PC-3 (cell line): ENCODE results near the gene TRIM66. TPM values are rescaled to one million over a fixed set of nuclear protein-coding genes. Genes with fewer than 3 reads are reported as not detected.
A peak's percentile ranks its signal among the peaks of the same experiment; 100 is the strongest.

ENCODE experiments used
- ATAC-seq: fragments of 200-7000 bp; cut with Tn5 transposase; 2 replicates; pipeline ENCODE4 v1.9.1; 2020; ENCODE audit warnings: mild to moderate bottlenecking, moderate library complexity
- BruUV-seq: library from RNA; stranded (reverse); fragments of 400-500 nt; replicated peaks from 2 replicates; lab custom pipeline; 2021; lab: Mats Ljungman, UMichigan
- CTCF ChIA-PET: fragments of 300-600 bp; sonication (Branson Sonifier 250); formaldehyde crosslinking; loops from one replicate; lab custom pipeline; 2022; ENCODE audit warnings: antibody characterized with exemption; lab: Charles Lee
- POLR2A ChIA-PET: fragments of 300-600 bp; sonication (Branson Sonifier 250); formaldehyde crosslinking; loops from one replicate; lab custom pipeline; 2022; ENCODE audit warnings: antibody characterized with exemption; ENCODE audit not compliant: unreplicated experiment; lab: Charles Lee
- DNase-seq: peaks from one replicate; pipeline ENCODE4 v3.0.0-alpha.2; 2015
- H2AFZ ChIP-seq: fragments of 300-600 bp; sonication (generic); 2 replicates; pipeline ENCODE4 v1.6.0; 2016; ENCODE audit warnings: antibody characterized with exemption, low read length
- H3F3A ChIP-seq: fragments of 300-600 bp; sonication (generic); one replicate; pipeline ENCODE4 v1.6.0; 2017; ENCODE audit warnings: antibody characterized with exemption, low read length, control low read depth, mild to moderate bottlenecking; ENCODE audit not compliant: unreplicated experiment
- H3K27ac ChIP-seq: fragments of 300-600 bp; sonication (generic); 2 replicates; pipeline ENCODE4 v1.5.1; 2016; ENCODE audit warnings: mild to moderate bottlenecking, low read length
- H3K27me3 ChIP-seq: fragments of 300-600 bp; sonication (generic); 2 replicates; pipeline ENCODE4 v1.6.1; 2016; ENCODE audit warnings: low read length, mixed read lengths
- H3K36me3 ChIP-seq: fragments of 300-600 bp; sonication (generic); 2 replicates; pipeline ENCODE4 v1.6.1; 2016; ENCODE audit warnings: low read depth, mixed run types, low read length, mixed read lengths
- H3K4me1 ChIP-seq: fragments of 300-600 bp; sonication (generic); 2 replicates; pipeline ENCODE4 v1.5.1; 2016; ENCODE audit warnings: low read length; ENCODE audit not compliant: insufficient read depth
- H3K4me2 ChIP-seq: fragments of 300-600 bp; sonication (generic); 2 replicates; pipeline ENCODE4 v1.6.0; 2016; ENCODE audit warnings: low read length
- H3K4me3 ChIP-seq: fragments of 300-600 bp; sonication (generic); 2 replicates; pipeline ENCODE4 v1.5.1; 2016; ENCODE audit warnings: mild to moderate bottlenecking, low read length, mixed read lengths
- H3K79me2 ChIP-seq: fragments of 300-600 bp; sonication (generic); 2 replicates; pipeline ENCODE4 v1.6.1; 2017; ENCODE audit warnings: low read length, mixed read lengths
- H3K9ac ChIP-seq: fragments of 300-600 bp; sonication (generic); 2 replicates; pipeline ENCODE4 v1.6.0; 2016; ENCODE audit warnings: mild to moderate bottlenecking, low read length
- H3K9me2 ChIP-seq: fragments of 300-600 bp; sonication (generic); replicated peaks from 2 replicates; pipeline ENCODE4 v1.6.1; 2016; ENCODE audit warnings: mixed run types, low read length, mixed read lengths
- H3K9me3 ChIP-seq: fragments of 300-600 bp; sonication (generic); 2 replicates; pipeline ENCODE4 v1.6.1; 2016; ENCODE audit warnings: low read length, mixed read lengths
- H4K20me1 ChIP-seq: fragments of 300-600 bp; sonication (generic); 2 replicates; pipeline ENCODE4 v1.6.1; 2016; ENCODE audit warnings: low read length, mixed read lengths
- EZH2 ChIP-seq: fragments of 300-600 bp; sonication (generic); IDR thresholded peaks from one replicate; pipeline ENCODE4 v1.6.1; 2017; ENCODE audit warnings: antibody characterized with exemption, mild to moderate bottlenecking, low read length; ENCODE audit not compliant: unreplicated experiment
- EZH2phosphoT487 ChIP-seq: fragments of 300-600 bp; sonication (generic); IDR thresholded peaks from 2 replicates; pipeline ENCODE4 v1.6.1; 2018; ENCODE audit warnings: mild to moderate bottlenecking, antibody characterized with exemption, low read length, borderline replicate concordance
- intact Hi-C: fragments of 100-400 bp; cut with micrococcal nuclease; formaldehyde crosslinking; loops from 2 replicates; pipeline ENCODE4 v1.9.0; 2023
- total RNA-seq: library from RNA; depleted of rRNA; stranded (reverse); fragments of >200 nt; gene quantifications from 2 replicates; pipeline ENCODE4 v1.2.3, GENCODE V29; 2014
- TF ChIP-seq, protein P1 (sequence below): fragments of 300-600 bp; sonication (generic); conservative IDR thresholded peaks from 2 replicates; pipeline ENCODE4 v1.5.1; 2017; ENCODE audit warnings: antibody characterized with exemption, low read depth, mild to moderate bottlenecking, low read length

Gene TRIM66
- total RNA-seq, 1 experiment from 2014 or later = 5.5 TPM

GRCh38 chr11:8720868-8721608 lies 38.6 kb upstream of the TRIM66 start:
- TSS peak; percentile 40 for BruUV-seq
- H3K27me3 ChIP-seq = no peaks in the 10 kb centered on the region
- intact Hi-C loops = no loop called here
- H3K27ac ChIP-seq = peak overlapping the region; percentile 98
- H2AFZ ChIP-seq = no peak overlapping the region
- no peaks in the 10 kb centered on the region for H3K9me3 ChIP-seq
- H3F3A ChIP-seq = peaks cover 14% of the 10 kb centered on the region
- H4K20me1 ChIP-seq = no peaks in the 10 kb centered on the region
- no peaks in the 10 kb centered on the region for H3K9me2 ChIP-seq
- H3K4me2 ChIP-seq = peak overlapping the region; percentile 77
- DNase-seq (peak; percentile 92), ATAC-seq (peak; percentile 13)
- ChIA-PET CTCF (interaction anchor here (0.6 kb wide), 1 partner anchor 116 kb away, joined by 3 read pairs; no protein-coding TSS in a partner anchor), POLR2A (no interaction called here)
- no peaks in the 10 kb centered on the region for H3K36me3 ChIP-seq
- H3K4me1 ChIP-seq = peaks cover 62% of the 10 kb centered on the region
- peak overlapping the region; percentile 35; the same call in 1 of the 2 replicates for H3K4me3 ChIP-seq
- TF ChIP-seq, protein P1, sequence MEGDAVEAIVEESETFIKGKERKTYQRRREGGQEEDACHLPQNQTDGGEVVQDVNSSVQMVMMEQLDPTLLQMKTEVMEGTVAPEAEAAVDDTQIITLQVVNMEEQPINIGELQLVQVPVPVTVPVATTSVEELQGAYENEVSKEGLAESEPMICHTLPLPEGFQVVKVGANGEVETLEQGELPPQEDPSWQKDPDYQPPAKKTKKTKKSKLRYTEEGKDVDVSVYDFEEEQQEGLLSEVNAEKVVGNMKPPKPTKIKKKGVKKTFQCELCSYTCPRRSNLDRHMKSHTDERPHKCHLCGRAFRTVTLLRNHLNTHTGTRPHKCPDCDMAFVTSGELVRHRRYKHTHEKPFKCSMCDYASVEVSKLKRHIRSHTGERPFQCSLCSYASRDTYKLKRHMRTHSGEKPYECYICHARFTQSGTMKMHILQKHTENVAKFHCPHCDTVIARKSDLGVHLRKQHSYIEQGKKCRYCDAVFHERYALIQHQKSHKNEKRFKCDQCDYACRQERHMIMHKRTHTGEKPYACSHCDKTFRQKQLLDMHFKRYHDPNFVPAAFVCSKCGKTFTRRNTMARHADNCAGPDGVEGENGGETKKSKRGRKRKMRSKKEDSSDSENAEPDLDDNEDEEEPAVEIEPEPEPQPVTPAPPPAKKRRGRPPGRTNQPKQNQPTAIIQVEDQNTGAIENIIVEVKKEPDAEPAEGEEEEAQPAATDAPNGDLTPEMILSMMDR = no peak
- TF ChIP-seq EZH2 (no peak), EZH2phosphoT487 (no peak)
- H3K9ac ChIP-seq = peak overlapping the region; percentile 79
- 0 out of 2 replicates have a peak, but pooled peaks cover 4% of the 10 kb centered on the region for H3K79me2 ChIP-seq

DNA sequence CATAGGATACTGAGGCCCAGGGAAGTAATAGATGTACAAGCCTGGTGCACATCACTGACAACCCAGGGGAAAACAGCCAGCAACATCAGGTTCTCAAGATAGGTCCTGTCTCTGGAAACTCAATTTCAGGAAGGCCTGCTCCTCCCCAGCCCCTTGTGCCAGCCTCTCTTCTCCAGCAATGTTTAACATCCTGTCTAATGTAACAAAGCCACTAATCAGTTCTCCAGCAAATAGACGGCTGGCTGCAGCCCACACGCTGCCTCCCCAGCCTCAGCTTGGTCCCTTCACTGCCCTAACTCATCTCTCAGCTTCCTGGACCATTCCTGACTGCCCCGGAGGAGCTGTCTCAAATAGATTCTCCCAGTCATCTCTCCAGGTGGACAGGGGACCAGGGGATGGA lies 37.9 kb upstream of the TRIM66 start:
- intact Hi-C loops = no loop called here
- Histone ChIP-seq H3K4me1 (peaks cover 62% of the 10 kb centered on the region), H4K20me1 (no peaks in the 10 kb centered on the region), H3K9me2 (no peaks in the 10 kb centered on the region), H3K27me3 (no peaks in the 10 kb centered on the region), H3K27ac (peak overlapping the region; percentile 98), H3K9ac (peak overlapping the region; percentile 79), H3F3A (peaks cover 14% of the 10 kb centered on the region), H3K79me2 (0 out of 2 replicates have a peak, but pooled peaks cover 5% of the 10 kb centered on the region), H3K4me2 (peak overlapping the region; percentile 77), H3K9me3 (no peaks in the 10 kb centered on the region), H3K4me3 (no peak overlapping the region; the same call in 1 of the 2 replicates), H3K36me3 (no peaks in the 10 kb centered on the region), H2AFZ (no peak overlapping the region)
- ATAC-seq (peak; percentile 1; the same call in 1 of the 2 replicates), DNase-seq (peak; percentile 25)
- CTCF ChIA-PET = interaction anchor here (2.4 kb wide), 1 partner anchor 48 kb away, joined by 9 read pairs; no protein-coding TSS in a partner anchor
- POLR2A ChIA-PET = no interaction called here
- no TSS peak for BruUV-seq
- TF ChIP-seq EZH2phosphoT487 = no peak
- TF ChIP-seq, protein P1 = no peak
- no peak for TF ChIP-seq EZH2
